Colonic mucosa (tissue), 4 donors: ENCODE data around the gene AJUBA. TPM values are rescaled to one million over a fixed set of nuclear protein-coding genes. Genes with fewer than 3 reads are reported as not detected.

Experiments
- DNase-seq: peaks from one replicate; pipeline ENCODE4 v3.0.0-alpha.2; 2020
- H3K27ac ChIP-seq: fragments of 200-600 bp; one replicate; pipeline ENCODE4 v1.8.0; 2021
- H3K27me3 ChIP-seq: fragments of 200-600 bp; one replicate; pipeline ENCODE4 v1.8.0; 2021
- H3K36me3 ChIP-seq: fragments of 200-600 bp; one replicate; pipeline ENCODE4 v1.8.0; 2021
- H3K4me1 ChIP-seq: fragments of 200-600 bp; one replicate; pipeline ENCODE4 v1.8.0; 2021; ENCODE audit warnings: mild to moderate bottlenecking
- H3K4me3 ChIP-seq: fragments of 200-600 bp; one replicate; pipeline ENCODE4 v1.8.0; 2021
- H3K9ac ChIP-seq, 2 donors: one replicate each; pipeline ENCODE4 v1.7.0; 2013; ENCODE audit warnings: control low read depth in 2 of 2, low read depth in 2 of 2, low read length in 2 of 2
- H3K9me3 ChIP-seq: fragments of 200-600 bp; one replicate; pipeline ENCODE4 v1.8.0; 2021
- intact Hi-C: fragments of 100-400 bp; cut with DNase I; formaldehyde crosslinking; loops from one replicate; pipeline ENCODE4 v1.14.1; 2022
- total RNA-seq, 2 donors: library from RNA; stranded (reverse); fragmentation: NEBNext Ultra II Directional in 1 of 2; extraction: Animal tissue kit (Norgen Biotek cat#: 25700) in 1 of 2; gene quantifications; one replicate each; pipeline ENCODE4 v1.2.1, GENCODE V29; 2021
- TF ChIP-seq, protein P1 (sequence below): fragments of 200-600 bp; IDR thresholded peaks from one replicate; pipeline ENCODE4 v1.8.0; 2022; ENCODE audit warnings: antibody characterized with exemption, mild to moderate bottlenecking
- donor health status: healthy.
- donor health status: DM: no; HTN: no; CAD: no.
- donor health status: DM: no; HTN: no; CAD: no.

The AJUBA gene
- total RNA-seq, 2 donors from 2014 or later, result 4.1 to 6.7 TPM

GRCh38 chr14:22929961-22930364 is 52.4 kb downstream of the AJUBA start:
- no peaks in the 10 kb centered on the region for H3K27me3 ChIP-seq
- DNase-seq, result no peak
- peak overlapping the region; percentile 58 to 61 for H3K9ac ChIP-seq
- no peaks in the 10 kb centered on the region for H3K36me3 ChIP-seq
- H3K4me1 ChIP-seq, result no peaks in the 10 kb centered on the region
- TF ChIP-seq, protein P1, sequence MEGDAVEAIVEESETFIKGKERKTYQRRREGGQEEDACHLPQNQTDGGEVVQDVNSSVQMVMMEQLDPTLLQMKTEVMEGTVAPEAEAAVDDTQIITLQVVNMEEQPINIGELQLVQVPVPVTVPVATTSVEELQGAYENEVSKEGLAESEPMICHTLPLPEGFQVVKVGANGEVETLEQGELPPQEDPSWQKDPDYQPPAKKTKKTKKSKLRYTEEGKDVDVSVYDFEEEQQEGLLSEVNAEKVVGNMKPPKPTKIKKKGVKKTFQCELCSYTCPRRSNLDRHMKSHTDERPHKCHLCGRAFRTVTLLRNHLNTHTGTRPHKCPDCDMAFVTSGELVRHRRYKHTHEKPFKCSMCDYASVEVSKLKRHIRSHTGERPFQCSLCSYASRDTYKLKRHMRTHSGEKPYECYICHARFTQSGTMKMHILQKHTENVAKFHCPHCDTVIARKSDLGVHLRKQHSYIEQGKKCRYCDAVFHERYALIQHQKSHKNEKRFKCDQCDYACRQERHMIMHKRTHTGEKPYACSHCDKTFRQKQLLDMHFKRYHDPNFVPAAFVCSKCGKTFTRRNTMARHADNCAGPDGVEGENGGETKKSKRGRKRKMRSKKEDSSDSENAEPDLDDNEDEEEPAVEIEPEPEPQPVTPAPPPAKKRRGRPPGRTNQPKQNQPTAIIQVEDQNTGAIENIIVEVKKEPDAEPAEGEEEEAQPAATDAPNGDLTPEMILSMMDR, result no peak
- intact Hi-C loops, result no loop called here
- H3K9me3 ChIP-seq, result no peaks in the 10 kb centered on the region
- H3K4me3 ChIP-seq, result peak overlapping the region; percentile 65
- peak overlapping the region; percentile 82 for H3K27ac ChIP-seq

GRCh38 chr14:22929104-22929960 is 53.0 kb downstream of the AJUBA start, which contains the start of gene PRMT5:
Gene PRMT5, minus strand, starts transcription at chr14:22929376. Its CDS starts 15 bp downstream, at chr14:22929361.
- Histone ChIP-seq H3K9ac (peak within 1 kb of the TSS; percentile 77 to 95), H3K27me3 (no peaks in the 10 kb centered on the region), H3K4me1 (no peaks in the 10 kb centered on the region), H3K4me3 (peak within 1 kb of the TSS; percentile 65), H3K36me3 (peaks cover 6% of the 10 kb centered on the region), H3K27ac (peak within 1 kb of the TSS; percentile 82), H3K9me3 (no peaks in the 10 kb centered on the region)
- intact Hi-C loops, result no loop called here
- peak; percentile 99 for DNase-seq
- TF ChIP-seq, protein P1, result no peak

GRCh38 chr14:22928237-22929103 is 53.9 kb downstream of the AJUBA start:
- intact Hi-C loops, result no loop called here
- no peak for DNase-seq
- TF ChIP-seq, protein P1, result no peak
- Histone ChIP-seq H3K4me3 (peak overlapping the region; percentile 65), H3K4me1 (no peaks in the 10 kb centered on the region), H3K36me3 (peaks cover 9% of the 10 kb centered on the region), H3K9me3 (no peaks in the 10 kb centered on the region), H3K9ac (peak overlapping the region; percentile 77 to 95), H3K27me3 (no peaks in the 10 kb centered on the region), H3K27ac (peak overlapping the region; percentile 38)

- no peaks in the 10 kb centered on the region for H3K4me1 ChIP-seq
- no peak overlapping the region for H3K4me3 ChIP-seq
- DNase-seq, result peak; percentile 58
- intact Hi-C loops, result no loop called here
- H3K36me3 ChIP-seq, result peaks cover 9% of the 10 kb centered on the region
- TF ChIP-seq, protein P1, result no peak
- H3K9me3 ChIP-seq, result no peaks in the 10 kb centered on the region
- H3K27me3 ChIP-seq, result no peaks in the 10 kb centered on the region
- H3K9ac ChIP-seq, result no peak overlapping the region
- H3K27ac ChIP-seq, result peak overlapping the region; percentile 46
Measured at GRCh38 chr14:22926316-22926715, 56.0 kb downstream of the AJUBA start.

- Histone ChIP-seq H3K9ac (no peak overlapping the region), H3K4me3 (no peak overlapping the region), H3K27me3 (no peaks in the 10 kb centered on the region), H3K36me3 (peaks cover 9% of the 10 kb centered on the region), H3K9me3 (no peaks in the 10 kb centered on the region), H3K4me1 (no peaks in the 10 kb centered on the region), H3K27ac (no peak overlapping the region)
- TF ChIP-seq, protein P1, result no peak
- intact Hi-C loops, result no loop called here
- no peak for DNase-seq
Measured at GRCh38 chr14:22925513-22925912, 56.8 kb downstream of the AJUBA start.
